ENCODE measurements around the gene AGBL5.

Gene AGBL5

GRCh38 chr2:27077231-27077630 is 25.8 kb downstream of the AGBL5 start:
- DNase-seq (ENCODE audit: low read depth in 1 of 2, low spot score in 1 of 2), result no peak
- H3K4me3 ChIP-seq (replicated peaks; ENCODE audit: insufficient read depth, low read length), result no peak overlapping the region
- H3K27ac ChIP-seq (replicated peaks), result no peak overlapping the region
- TF ChIP-seq CTCF (IDR thresholded peaks at IDR 0.05; ENCODE audit: insufficient read depth, low read length) (no peak), GABPA (IDR thresholded peaks at IDR 0.05; ENCODE audit: low read depth) (no peak), POLR2AphosphoS5 (IDR thresholded peaks at IDR 0.05; ENCODE audit: low read depth) (no peak), REST (IDR thresholded peaks at IDR 0.05; ENCODE audit: insufficient replicate concordance, low read depth) (no peak), SPI1 (IDR thresholded peaks at IDR 0.05; ENCODE audit: borderline replicate concordance, low read depth) (no peak)
- no peaks in the 10 kb centered on the region for H3K27me3 ChIP-seq (ENCODE audit: insufficient read depth, poor library complexity, severe bottlenecking)

- Histone ChIP-seq H3K27ac (replicated peaks) (no peak within 1 kb of the TSS), H3K4me3 (replicated peaks; ENCODE audit: insufficient read depth, low read length) (no peak within 1 kb of the TSS), H3K27me3 (ENCODE audit: insufficient read depth, poor library complexity, severe bottlenecking) (no peaks in the 10 kb centered on the region)
- TF ChIP-seq GABPA (IDR thresholded peaks at IDR 0.05; ENCODE audit: low read depth), result no peak
- no peak for TF ChIP-seq REST (IDR thresholded peaks at IDR 0.05; ENCODE audit: insufficient replicate concordance, low read depth)
- no peak for TF ChIP-seq CTCF (IDR thresholded peaks at IDR 0.05; ENCODE audit: insufficient read depth, low read length)
- no peak for TF ChIP-seq SPI1 (IDR thresholded peaks at IDR 0.05; ENCODE audit: borderline replicate concordance, low read depth)
- TF ChIP-seq POLR2AphosphoS5 (IDR thresholded peaks at IDR 0.05; ENCODE audit: low read depth), result no peak
- DNase-seq (ENCODE audit: low read depth in 1 of 2, low spot score in 1 of 2), result no peak
Observed at GRCh38 chr2:27078267-27079194, 27.1 kb downstream of the AGBL5 start, which contains the start of gene EMILIN1. TSS of gene EMILIN1 (plus strand) at chr2:27078615. CDS start at chr2:27079066, 451 bp downstream.

GRCh38 chr2:27079233-27080139 is 28.0 kb downstream of the AGBL5 start:
- no peaks in the 10 kb centered on the region for H3K27me3 ChIP-seq (ENCODE audit: insufficient read depth, poor library complexity, severe bottlenecking)
- H3K27ac ChIP-seq (replicated peaks), result no peak overlapping the region
- no peak overlapping the region for H3K4me3 ChIP-seq (replicated peaks; ENCODE audit: insufficient read depth, low read length)
- TF ChIP-seq GABPA (IDR thresholded peaks at IDR 0.05; ENCODE audit: low read depth), result no peak
- TF ChIP-seq CTCF (IDR thresholded peaks at IDR 0.05; ENCODE audit: insufficient read depth, low read length), result no peak
- TF ChIP-seq REST (IDR thresholded peaks at IDR 0.05; ENCODE audit: insufficient replicate concordance, low read depth), result no peak
- no peak for TF ChIP-seq POLR2AphosphoS5 (IDR thresholded peaks at IDR 0.05; ENCODE audit: low read depth)
- TF ChIP-seq SPI1 (IDR thresholded peaks at IDR 0.05; ENCODE audit: borderline replicate concordance, low read depth), result no peak
- no peak for DNase-seq (ENCODE audit: low read depth in 1 of 2, low spot score in 1 of 2)

Data from HL-60 (cell line).